Measurements from ENCODE around the gene SMG7. TPM values are rescaled to one million over a fixed set of nuclear protein-coding genes. Genes with fewer than 3 reads are reported as not detected.

The SMG7 gene
- total RNA-seq, 1 experiment from 2014 or later = 107 TPM

DNA sequence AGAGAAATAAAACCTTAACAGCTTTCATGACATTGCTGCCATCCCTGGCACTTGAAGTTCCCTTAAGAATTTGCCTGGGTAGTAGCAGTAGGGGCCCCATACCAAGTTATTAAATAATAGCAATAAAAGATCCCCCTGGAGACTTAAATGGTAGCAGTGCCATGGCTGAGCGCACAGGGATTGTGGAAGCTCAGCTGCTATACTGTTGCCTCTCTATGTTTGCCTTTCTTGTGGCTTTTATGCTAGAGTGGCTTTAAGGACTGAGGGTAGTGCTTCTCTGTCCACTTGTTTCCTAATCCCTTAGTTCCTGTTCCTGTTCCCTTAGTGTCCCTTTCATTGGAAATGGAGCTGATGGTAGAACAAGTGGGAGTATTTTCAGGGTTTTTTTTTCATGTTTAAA, 75.8 kb downstream of the SMG7 start:
- intact Hi-C loops (cut with micrococcal nuclease) = no loop called here
- peaks cover 7% of the 10 kb centered on the region for H3K4me1 Mint-ChIP-seq (ENCODE audit: insufficient read depth, unreplicated experiment)
- POLR2A ChIA-PET = interaction anchor here (0.9 to 1.0 kb wide), 3 partner anchors 9 to 43 kb away, joined by 4 to 6 read pairs (median 4); no protein-coding TSS in a partner anchor
- no peak for DNase-seq (ENCODE audit: unreplicated experiment)
- H3K27ac Mint-ChIP-seq (ENCODE audit: low read depth, unreplicated experiment) = no peak overlapping the region
- H3K27me3 Mint-ChIP-seq (ENCODE audit: insufficient read depth, unreplicated experiment) = no peaks in the 10 kb centered on the region
- no TSS peak for BruUV-seq (replicated peaks)
- CTCF ChIA-PET = interaction anchor here (0.7 to 1.0 kb wide), 3 partner anchors 19 to 41 kb away, joined by 3 to 4 read pairs (median 4); no protein-coding TSS in a partner anchor
- no peak overlapping the region for H3K4me3 Mint-ChIP-seq (ENCODE audit: unreplicated experiment)
- peaks cover 97% of the 10 kb centered on the region for H3K36me3 Mint-ChIP-seq (ENCODE audit: insufficient read depth, unreplicated experiment)
- H3K9me3 Mint-ChIP-seq (ENCODE audit: unreplicated experiment) = no peaks in the 10 kb centered on the region
- TF ChIP-seq, protein P1, sequence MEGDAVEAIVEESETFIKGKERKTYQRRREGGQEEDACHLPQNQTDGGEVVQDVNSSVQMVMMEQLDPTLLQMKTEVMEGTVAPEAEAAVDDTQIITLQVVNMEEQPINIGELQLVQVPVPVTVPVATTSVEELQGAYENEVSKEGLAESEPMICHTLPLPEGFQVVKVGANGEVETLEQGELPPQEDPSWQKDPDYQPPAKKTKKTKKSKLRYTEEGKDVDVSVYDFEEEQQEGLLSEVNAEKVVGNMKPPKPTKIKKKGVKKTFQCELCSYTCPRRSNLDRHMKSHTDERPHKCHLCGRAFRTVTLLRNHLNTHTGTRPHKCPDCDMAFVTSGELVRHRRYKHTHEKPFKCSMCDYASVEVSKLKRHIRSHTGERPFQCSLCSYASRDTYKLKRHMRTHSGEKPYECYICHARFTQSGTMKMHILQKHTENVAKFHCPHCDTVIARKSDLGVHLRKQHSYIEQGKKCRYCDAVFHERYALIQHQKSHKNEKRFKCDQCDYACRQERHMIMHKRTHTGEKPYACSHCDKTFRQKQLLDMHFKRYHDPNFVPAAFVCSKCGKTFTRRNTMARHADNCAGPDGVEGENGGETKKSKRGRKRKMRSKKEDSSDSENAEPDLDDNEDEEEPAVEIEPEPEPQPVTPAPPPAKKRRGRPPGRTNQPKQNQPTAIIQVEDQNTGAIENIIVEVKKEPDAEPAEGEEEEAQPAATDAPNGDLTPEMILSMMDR (IDR thresholded peaks at IDR 0.05; ENCODE audit: unreplicated experiment) = no peak

DNA sequence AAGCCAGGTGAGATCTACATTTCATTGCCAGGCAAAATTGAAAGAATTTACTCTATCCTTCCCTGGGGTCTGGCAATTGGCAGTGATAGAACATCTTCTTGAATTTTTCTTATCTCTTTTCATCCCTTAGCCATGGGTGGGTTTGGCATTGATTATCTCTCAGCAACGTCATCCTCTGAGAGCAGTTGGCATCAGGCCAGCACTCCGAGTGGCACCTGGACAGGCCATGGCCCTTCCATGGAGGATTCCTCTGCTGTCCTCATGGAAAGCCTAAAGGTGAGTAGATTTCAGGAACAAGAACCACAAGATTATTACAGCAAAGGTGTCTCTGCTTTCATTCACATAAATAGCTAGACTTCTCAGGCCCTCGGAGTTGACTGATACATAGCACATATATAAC, 78.6 kb downstream of the SMG7 start:
- Mint-ChIP-seq H3K4me3 (ENCODE audit: unreplicated experiment) (no peak overlapping the region), H3K27ac (ENCODE audit: low read depth, unreplicated experiment) (no peak overlapping the region), H3K27me3 (ENCODE audit: insufficient read depth, unreplicated experiment) (no peaks in the 10 kb centered on the region), H3K9me3 (ENCODE audit: unreplicated experiment) (no peaks in the 10 kb centered on the region), H3K4me1 (ENCODE audit: insufficient read depth, unreplicated experiment) (no peaks in the 10 kb centered on the region), H3K36me3 (ENCODE audit: insufficient read depth, unreplicated experiment) (peaks cover 96% of the 10 kb centered on the region)
- ChIA-PET POLR2A (interaction anchor here (0.9 to 1.2 kb wide), 2 partner anchors 9 to 16 kb away, joined by 3 read pairs; no protein-coding TSS in a partner anchor), CTCF (interaction anchor here (1.0 kb wide), 1 partner anchor 58 kb away, joined by 4 read pairs; no protein-coding TSS in a partner anchor)
- no peak for DNase-seq (ENCODE audit: unreplicated experiment)
- TF ChIP-seq, protein P1 (IDR thresholded peaks at IDR 0.05; ENCODE audit: unreplicated experiment) = no peak
- BruUV-seq (replicated peaks) = no TSS peak
- intact Hi-C loops (cut with micrococcal nuclease) = no loop called here

DNA sequence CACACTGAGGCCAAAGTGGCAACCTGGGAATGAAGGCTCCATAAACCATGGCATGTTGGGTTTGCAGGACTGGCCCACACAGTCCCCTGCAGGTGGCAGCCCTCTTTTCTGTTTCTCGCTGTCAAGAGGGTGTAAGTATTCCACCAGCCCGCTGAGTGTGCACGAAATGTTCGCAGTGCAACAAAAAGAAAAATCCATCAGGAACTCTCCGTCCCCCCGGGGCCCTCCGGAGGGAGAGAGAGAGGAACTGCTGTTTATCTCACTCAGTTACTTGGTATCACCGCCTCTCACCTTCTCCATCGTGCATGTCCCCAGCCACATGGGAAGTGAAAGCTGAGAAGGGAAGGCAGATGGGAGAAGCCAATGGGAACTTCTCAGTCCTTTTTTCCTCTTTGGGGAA, 79.6 kb downstream of the SMG7 start:
- BruUV-seq (replicated peaks) = no TSS peak
- ChIA-PET POLR2A (interaction anchor here (1.2 kb wide), 1 partner anchor 15 kb away, joined by 3 read pairs; no protein-coding TSS in a partner anchor), CTCF (no interaction called here)
- Mint-ChIP-seq H3K4me1 (ENCODE audit: insufficient read depth, unreplicated experiment) (no peaks in the 10 kb centered on the region), H3K27me3 (ENCODE audit: insufficient read depth, unreplicated experiment) (no peaks in the 10 kb centered on the region), H3K4me3 (ENCODE audit: unreplicated experiment) (no peak overlapping the region), H3K9me3 (ENCODE audit: unreplicated experiment) (no peaks in the 10 kb centered on the region), H3K36me3 (ENCODE audit: insufficient read depth, unreplicated experiment) (peaks cover 94% of the 10 kb centered on the region), H3K27ac (ENCODE audit: low read depth, unreplicated experiment) (no peak overlapping the region)
- no peak for DNase-seq (ENCODE audit: unreplicated experiment)
- intact Hi-C loops (cut with micrococcal nuclease) = no loop called here
- TF ChIP-seq, protein P1 (IDR thresholded peaks at IDR 0.05; ENCODE audit: unreplicated experiment) = no peak

DNA sequence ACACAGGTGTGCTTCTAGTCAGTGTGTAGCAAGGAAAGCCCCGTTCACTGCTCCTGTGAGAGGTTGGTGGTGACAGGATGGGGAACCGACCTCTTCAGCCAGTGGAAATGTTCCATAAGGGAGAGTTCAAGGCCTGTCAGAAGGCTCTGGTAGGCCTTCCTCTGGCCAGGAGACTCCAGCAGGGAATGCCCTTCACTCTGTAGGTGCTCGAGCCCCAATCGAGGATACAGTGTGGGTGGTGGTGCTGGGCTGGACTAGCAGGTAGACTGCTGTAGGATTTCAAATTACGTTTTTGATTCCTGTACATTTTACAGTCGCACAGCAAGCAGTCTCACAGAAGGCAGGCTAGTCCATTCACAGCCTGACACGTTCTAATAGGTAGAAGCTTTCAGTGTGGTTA, 80.1 kb downstream of the SMG7 start:
- TF ChIP-seq, protein P1 (IDR thresholded peaks at IDR 0.05; ENCODE audit: unreplicated experiment) = no peak
- H3K4me1 Mint-ChIP-seq (ENCODE audit: insufficient read depth, unreplicated experiment) = no peaks in the 10 kb centered on the region
- no peaks in the 10 kb centered on the region for H3K27me3 Mint-ChIP-seq (ENCODE audit: insufficient read depth, unreplicated experiment)
- H3K4me3 Mint-ChIP-seq (ENCODE audit: unreplicated experiment) = no peak overlapping the region
- intact Hi-C loops (cut with micrococcal nuclease) = no loop called here
- no peak for DNase-seq (ENCODE audit: unreplicated experiment)
- peaks cover 92% of the 10 kb centered on the region for H3K36me3 Mint-ChIP-seq (ENCODE audit: insufficient read depth, unreplicated experiment)
- POLR2A ChIA-PET = no interaction called here
- no peaks in the 10 kb centered on the region for H3K9me3 Mint-ChIP-seq (ENCODE audit: unreplicated experiment)
- CTCF ChIA-PET = interaction anchor here (0.6 kb wide), 1 partner anchor 29 kb away, joined by 3 read pairs; no protein-coding TSS in a partner anchor
- no peak overlapping the region for H3K27ac Mint-ChIP-seq (ENCODE audit: low read depth, unreplicated experiment)
- BruUV-seq (replicated peaks) = no TSS peak
